HEK293 (cell line): Measurements from ENCODE around the gene CTNNBL1.

Source experiments
- CTCF ChIP-seq: fragments of 450-650 bp; formaldehyde crosslinking; IDR thresholded peaks from 2 replicates; pipeline ENCODE4 v1.5.1; 2016; ENCODE audit warnings: missing biosample characterization, missing genetic modification characterization
- GLI4 ChIP-seq: fragments of 450-650 bp; formaldehyde crosslinking; IDR thresholded peaks from 2 replicates; pipeline ENCODE4 v1.5.1; 2016; ENCODE audit warnings: missing biosample characterization, missing genetic modification characterization
- YY1 ChIP-seq: fragments of 450-650 bp; formaldehyde crosslinking; IDR thresholded peaks from 2 replicates; pipeline ENCODE4 v1.5.1; 2018; ENCODE audit warnings: missing biosample characterization, missing genetic modification characterization
- ZBTB21 ChIP-seq: fragments of 450-650 bp; formaldehyde crosslinking; IDR thresholded peaks from 2 replicates; pipeline ENCODE4 v1.5.1; 2017; ENCODE audit warnings: missing biosample characterization, missing genetic modification characterization
- ZNF785 ChIP-seq: fragments of 450-650 bp; formaldehyde crosslinking; IDR thresholded peaks from 2 replicates; pipeline ENCODE4 v1.5.1; 2016; ENCODE audit warnings: missing biosample characterization, missing genetic modification characterization
- ZNF792 ChIP-seq: fragments of 450-650 bp; formaldehyde crosslinking; IDR thresholded peaks from 2 replicates; pipeline ENCODE4 v1.5.1; 2016; ENCODE audit warnings: missing biosample characterization, missing genetic modification characterization

GRCh38 chr20:37877832-37878772, 184.3 kb downstream of the CTNNBL1 start:
- TF ChIP-seq ZBTB21 (tag by site-specific recombination) (no peak), GLI4 (no peak), ZNF785 (tag by site-specific recombination) (no peak), ZNF792 (tag by site-specific recombination) (no peak), CTCF (tag by site-specific recombination) (no peak), YY1 (tag by site-specific recombination) (no peak)
